Measurements from ENCODE around the gene JAK3.

JAK3 gene

DNA sequence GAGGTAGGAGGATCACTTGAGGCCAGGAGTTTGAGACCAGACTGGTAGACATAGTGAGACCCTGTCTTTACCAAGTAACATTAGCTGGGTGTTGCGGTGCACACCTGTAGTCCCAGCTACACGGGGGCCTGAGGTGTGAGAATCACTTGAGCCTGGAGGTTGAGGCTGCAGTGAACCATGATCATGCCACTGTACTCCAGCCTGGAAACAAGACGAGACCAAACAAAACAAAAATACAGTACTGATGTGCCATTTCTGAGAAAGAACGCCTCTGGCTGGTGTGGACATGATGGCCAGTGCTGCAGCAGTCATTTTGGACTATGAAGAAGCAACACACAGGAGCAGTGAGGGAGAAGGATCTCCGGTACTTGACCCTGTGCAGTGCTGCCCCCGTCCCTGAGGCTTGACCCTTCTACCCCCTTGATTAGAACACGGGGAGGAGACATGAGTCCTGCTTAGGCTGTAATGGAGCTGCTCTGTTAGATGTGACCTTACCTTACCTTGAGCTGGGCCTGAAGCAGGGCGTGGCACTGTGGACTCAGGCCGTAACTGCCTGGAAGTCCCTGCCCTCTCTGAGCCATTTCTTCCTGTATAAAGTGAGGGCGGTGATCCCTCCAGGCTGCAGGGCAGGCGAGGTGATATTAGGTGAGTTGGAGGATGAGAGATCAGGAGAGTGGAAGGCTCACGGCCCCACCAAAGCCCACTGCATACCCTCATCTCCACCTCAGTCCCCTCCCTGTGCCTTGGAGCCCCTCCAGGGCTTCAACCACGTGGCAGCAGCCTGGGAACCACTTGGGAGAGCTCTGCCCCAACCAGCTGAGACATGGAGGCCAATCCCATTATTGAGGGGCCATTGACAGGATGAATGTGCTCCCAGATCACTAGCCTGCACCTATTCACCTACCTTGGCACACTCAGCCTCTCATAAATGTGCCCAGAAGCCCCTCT, 17.9 kb upstream of the JAK3 start:
- no peak for DNase-seq

GRCh38 chr19:17863520-17864182, 15.9 kb upstream of the JAK3 start:
- no peak for DNase-seq

- DNase-seq = no peak
Measured at GRCh38 chr19:17862711-17863519, 15.1 kb upstream of the JAK3 start.

DNA sequence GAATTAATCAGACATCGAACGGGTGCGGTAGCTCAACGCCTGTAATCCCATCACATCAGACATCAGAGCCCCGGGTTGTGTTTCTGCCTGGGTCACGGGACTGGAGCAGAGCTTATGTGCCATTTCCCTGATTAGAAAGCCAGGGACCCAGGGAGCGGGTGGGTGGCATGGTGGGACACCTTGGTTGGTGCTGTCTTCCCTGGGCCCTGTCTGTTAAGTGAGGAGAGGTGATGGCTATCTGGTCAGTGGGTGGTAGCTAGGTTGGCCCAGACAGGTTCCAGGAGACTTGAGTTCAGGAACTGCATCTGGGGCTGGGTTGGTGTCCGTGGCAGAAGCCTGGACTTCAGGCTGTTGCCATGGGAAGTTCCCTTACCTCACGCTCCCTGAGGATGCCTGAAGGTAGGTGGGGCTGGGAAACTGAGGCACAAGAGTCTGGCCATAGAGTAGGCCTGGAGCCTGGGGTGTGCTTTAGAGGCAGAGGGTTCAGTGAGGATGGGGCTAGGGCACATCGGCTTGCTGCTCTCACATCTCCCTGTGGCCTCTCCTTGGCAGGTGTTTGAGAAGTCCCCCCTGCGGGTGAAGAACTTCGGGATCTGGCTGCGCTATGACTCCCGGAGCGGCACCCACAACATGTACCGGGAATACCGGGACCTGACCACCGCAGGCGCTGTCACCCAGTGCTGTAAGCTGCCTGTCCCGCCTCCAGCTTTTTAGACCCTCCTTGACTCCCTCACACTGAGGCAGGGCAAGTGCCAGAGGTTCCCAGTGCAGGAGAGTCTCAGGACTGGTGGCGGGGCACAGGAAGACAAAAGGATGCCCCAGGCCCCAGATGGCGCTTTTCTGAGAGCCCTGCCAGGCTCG, 14.0 kb upstream of the JAK3 start:
- DNase-seq = no peak

- DNase-seq = no peak
Measured at GRCh38 chr19:17860993-17861360, 13.2 kb upstream of the JAK3 start.

GRCh38 chr19:17860331-17860992, 12.7 kb upstream of the JAK3 start:
- no peak for DNase-seq

- DNase-seq = peak; percentile 98
Measured at GRCh38 chr19:17859533-17860330, 11.9 kb upstream of the JAK3 start, which contains the start of gene RPL18A. Gene RPL18A (plus strand): TSS chr19:17859910. CDS start chr19:17859957, 47 bp downstream.

GRCh38 chr19:17855280-17856152, 7.7 kb upstream of the JAK3 start:
- DNase-seq = peak; percentile 4

DNA sequence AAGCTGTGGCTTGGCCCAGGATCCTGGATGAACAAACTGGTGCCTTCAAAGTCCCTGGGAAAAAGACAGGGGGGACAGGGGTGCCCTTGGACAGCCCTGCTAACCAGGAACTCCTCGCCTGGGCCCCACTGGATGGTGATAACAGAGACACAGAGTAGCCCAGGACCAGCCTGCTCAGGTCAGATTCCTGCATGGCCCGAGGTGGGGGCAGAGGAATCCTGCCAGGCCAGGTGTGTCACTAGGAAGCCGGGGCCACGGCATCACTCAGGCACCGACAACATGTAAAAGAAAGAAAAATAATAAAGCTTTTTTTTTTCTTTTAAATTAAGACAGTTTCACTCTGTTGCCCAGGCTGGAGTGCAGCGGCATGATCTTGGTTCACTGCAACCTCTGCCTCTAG, 6.3 kb upstream of the JAK3 start:
- no peak for DNase-seq

- DNase-seq = no peak
Measured at GRCh38 chr19:17848595-17849292, 962 bp upstream of the JAK3 start.

GRCh38 chr19:17846146-17846545, 1.6 kb downstream of the JAK3 start:
- no peak for DNase-seq

DNA sequence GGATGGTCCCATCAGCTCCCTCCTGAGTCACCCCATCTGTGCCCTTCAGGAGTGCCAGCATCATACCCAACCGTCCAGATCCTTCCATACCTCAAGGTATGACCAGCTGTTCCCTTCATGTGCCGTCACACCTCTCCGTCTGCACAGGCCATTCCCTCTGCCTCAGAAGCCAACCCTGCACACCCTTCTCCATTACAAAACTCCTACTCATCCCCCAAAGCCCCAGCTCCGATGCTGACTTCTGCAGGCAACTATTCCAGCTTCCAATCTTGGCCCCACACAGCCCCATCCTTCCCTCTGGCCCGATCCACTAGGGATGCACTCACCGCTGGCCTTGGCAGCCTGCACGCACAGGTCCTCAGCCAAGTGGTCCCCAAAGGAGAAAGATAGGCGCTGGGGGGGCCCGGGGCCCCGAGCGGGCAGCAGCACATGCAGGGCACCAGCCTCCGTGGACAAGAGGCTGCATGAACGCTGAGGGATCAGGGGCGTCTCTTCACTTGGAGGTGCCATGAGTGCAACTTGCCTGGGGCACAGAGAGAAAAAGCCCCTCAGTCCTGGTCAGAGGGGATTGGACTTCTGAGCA, 3.8 kb downstream of the JAK3 start:
- no peak for DNase-seq

DNA sequence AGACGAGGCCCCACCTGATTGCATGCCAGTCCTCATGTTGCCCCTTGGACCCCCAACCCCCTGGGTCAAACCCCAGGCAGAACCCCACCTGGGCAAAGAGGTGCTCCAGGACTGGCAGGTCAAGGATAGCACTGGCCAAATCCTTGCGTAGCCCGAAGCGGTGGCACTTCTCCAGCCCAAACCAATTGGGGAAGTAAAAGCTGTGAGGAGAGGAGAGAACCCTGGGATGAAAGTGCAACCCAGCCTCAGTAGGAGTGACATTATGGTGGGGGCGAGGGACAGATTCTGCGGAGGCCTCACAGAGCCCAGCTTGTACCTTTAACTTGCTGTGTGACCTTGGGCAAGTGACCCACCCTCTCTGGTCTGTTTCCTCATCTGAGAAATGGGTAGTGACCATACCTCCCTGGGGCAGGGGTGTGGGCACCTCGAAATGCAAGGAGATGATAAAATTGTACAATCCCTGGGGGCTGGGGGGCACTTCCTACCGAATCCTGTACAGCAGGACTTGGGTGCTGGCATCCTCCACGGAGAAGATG, 4.4 kb downstream of the JAK3 start:
- DNase-seq = no peak

GRCh38 chr19:17842663-17843291, 5.0 kb downstream of the JAK3 start:
- no peak for DNase-seq

DNA sequence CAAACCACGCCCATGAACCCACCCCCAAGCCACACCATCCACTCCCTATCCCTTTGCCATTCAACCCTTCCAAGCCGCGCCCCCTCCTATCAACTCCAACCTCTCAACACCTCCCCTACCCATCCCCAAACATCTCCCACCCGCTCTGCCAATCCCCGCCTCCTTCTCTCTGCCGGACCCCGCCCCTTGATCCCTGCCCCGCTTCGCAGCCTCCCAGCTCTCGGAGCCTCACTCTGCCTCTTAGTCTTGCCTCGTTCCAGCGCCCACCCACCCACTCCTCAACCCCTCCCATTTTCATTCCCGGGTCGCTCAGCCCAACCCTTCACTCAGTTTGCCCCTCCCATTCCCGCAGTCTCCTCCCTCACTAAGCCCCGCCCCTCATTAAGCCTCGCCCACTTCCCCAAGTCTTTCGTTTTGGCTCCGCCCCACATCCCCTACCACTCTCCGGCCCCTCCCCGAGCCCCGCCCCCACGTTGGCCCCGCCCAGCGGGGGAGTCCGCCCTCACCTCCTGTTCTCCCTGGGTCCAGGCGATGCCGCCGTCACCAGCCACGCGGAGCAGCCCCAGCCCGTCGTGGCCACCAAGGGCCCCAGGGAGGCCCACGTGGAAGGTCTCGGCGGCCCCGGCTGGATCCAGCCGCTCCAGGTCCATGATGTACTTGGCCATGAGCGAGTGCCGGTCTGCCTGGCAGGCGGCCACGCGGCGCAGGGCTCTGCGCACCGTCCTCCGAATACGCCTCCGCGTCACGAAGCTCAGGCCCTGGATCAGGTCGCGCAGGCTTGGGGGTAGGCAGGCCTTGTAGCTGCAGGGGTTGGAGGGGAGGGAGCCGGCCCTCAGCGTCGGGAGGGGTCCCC, 5.7 kb downstream of the JAK3 start:
- DNase-seq = no peak

DNA sequence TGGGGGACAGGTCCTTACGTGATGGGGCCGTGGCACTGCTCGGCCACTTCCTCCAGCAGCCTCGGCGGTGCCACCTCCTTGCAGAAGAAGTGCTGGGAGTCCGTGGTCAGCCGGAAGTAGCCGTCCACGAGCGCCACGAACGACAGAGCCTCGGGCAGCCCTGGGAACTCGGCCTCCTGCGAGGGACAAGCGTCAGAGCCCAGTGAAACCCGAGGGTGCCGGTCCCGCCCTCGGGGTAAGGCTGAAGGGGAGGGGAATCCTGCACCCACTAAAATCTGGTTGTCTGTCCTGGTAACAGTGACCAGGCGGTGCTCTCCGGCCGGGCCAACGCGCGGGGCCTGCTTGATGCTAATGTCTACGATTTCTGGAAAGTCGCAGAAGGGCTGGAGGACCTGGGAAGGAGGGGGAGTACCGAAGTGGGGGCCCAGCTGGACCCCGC, 6.4 kb downstream of the JAK3 start:
- no peak for DNase-seq

DNA sequence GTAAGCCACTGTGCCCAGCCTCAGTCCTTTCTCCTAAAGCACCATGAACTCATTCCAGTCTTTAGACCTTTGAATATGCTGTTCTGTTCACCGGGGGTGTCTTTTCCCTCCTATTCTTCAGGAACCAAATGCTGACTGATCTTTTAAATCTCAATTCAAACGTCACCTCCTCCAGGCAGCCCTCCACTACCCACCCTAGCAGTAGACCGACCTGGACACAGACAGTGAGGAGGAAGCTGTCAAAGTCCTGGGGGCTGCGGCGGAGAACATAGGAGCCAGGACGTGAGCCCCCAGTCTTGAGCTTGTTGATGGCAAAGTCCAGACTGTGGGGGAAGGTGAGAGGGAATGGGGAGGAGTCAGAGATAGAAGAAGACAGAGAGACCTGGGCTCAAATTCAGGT, 7.8 kb downstream of the JAK3 start:
- DNase-seq = no peak

Measured in SIG-M5 (cell line).